Activated T-cell treated with anti-CD3 and anti-CD28 coated beads for 4 hours (primary cell): ENCODE results near the gene GALNT7.
"Not testable (repeated sequence)": the region's sequence is repeated elsewhere in the genome, so short reads cannot be mapped to it uniquely, and the experiment has no call there.

Experiments
- DNase-seq: peaks from one replicate; pipeline ENCODE4 v3.0.0-alpha.2; 2020

GALNT7 gene

GRCh38 chr4:173199553-173199952 is 30.9 kb downstream of the GALNT7 start:
- no peak for DNase-seq

GRCh38 chr4:173200103-173200884 is 31.7 kb downstream of the GALNT7 start:
- no peak for DNase-seq

DNA sequence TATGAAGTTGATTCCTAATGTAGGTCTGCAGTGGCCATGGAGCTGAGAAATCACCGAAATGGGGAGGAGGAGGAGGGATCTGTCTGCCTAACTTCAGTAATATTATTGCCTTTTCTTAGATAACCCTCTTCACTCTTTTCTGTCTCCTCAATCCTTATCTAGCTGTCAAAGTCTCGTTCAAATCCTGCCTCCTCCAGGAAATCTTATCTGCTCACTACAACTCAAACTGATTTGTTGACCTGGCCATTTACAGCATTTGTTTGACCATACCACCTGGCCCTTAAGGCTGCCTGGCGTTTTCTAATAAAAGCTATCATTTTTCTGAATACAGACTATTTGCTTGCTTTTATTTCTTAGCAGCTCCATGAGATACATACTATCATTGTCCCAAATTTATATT is 33.8 kb downstream of the GALNT7 start:
- DNase-seq: no peak

DNA sequence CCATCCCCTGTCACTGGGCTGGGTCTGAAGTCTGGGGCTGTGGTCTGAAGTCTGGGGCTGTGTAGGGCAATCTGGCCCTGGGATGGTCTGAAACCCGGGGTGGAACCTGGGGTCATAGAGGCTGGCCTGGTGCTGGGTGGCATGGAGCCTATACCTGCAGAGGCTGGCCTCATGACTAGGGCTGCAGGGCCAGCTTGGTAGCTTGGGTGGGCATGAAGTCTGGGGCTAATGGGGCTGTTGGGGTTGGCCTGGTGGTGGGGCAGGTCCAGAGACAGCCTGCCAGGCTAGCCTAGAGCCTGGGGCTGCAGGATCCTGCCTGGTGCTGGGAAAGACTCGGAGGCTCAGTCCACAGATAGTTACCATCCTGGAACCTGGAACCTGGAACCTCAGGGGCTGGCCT is 37.0 kb downstream of the GALNT7 start:
- no peak for DNase-seq

DNA sequence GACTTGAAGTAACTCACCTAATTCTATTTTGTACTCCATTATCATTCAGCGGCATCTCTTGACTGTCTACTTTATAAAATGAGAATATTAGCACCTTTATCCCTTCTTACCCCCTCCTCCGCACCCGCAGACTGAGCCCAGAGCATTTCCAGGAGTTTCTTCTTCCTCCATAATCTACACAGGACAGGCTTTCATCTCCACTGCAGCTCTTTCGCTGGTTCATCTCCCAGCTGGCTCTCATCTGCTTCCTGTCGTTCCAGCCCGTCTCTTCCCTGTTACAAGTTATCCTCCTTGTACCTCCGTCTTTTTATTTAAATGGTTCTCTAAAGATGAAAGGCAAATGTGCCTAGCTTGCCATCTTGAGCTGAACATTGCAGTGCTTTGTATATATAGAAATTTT is 39.8 kb downstream of the GALNT7 start:
- DNase-seq: no peak

GRCh38 chr4:173211222-173211621 is 42.6 kb downstream of the GALNT7 start:
- DNase-seq: no peak

DNA sequence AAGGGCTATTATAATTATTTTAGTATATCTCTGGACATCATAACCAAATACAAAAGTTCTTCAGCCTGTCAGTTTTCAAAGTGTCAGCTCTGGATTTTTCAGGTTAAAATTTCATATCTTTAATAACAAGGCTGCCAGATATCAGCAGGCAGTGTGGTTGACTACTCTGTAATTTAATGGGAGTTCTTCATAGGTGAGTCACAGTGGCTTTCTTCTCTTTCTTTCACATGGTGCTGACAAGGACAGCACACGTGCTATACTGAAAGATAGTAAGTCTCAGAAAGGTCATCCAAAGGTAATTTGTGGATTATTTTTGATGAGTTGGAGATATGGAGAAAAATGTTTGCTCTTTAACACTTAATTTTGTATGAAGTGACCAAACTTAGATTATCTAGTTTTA is 43.2 kb downstream of the GALNT7 start:
- DNase-seq: no peak

- DNase-seq: no peak
These were observed 43.8 kb downstream of the GALNT7 start for GRCh38 chr4:173212379-173212778.

DNA sequence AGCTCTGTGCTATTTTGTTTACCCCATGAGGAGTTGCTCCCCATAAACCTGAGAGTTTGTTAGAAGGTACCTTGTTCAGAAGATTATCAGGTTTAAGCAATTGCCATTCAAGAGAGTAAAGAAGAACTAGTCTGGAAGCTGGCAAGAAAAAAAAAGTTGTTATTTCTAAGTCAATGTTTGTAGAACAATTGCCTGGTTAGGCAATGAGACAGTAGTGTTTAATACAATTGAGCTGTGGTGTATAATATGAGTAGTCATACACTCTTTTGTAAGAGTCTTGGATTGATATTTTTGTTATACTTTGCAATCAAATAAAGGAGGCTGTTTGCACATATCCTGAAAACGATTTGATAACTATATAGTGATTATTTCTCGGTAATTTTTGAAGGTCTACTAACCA is 44.7 kb downstream of the GALNT7 start:
- DNase-seq: no peak

GRCh38 chr4:173214231-173214630 is 45.6 kb downstream of the GALNT7 start:
- DNase-seq: no peak

DNA sequence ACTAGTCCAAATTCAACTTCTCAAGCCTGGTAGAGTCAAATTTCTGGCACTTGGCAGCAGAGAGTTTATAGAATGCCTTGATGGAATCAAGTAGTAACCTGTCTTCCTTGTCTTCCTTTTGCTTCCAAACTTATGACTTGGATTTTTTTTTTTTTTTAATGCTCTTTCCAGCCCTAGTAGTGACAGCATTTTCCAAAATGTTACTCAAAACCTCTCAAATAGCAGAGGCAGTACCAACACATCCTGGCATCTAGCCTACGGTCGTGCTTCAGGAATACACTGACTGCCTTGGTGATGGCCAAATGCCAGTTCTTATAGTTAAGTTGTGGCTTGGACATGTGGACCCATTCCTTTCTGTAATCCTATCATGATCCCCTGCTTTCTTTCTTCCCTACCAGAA is 46.0 kb downstream of the GALNT7 start:
- no peak for DNase-seq

GRCh38 chr4:173217075-173217474 is 48.5 kb downstream of the GALNT7 start:
- no peak for DNase-seq

DNA sequence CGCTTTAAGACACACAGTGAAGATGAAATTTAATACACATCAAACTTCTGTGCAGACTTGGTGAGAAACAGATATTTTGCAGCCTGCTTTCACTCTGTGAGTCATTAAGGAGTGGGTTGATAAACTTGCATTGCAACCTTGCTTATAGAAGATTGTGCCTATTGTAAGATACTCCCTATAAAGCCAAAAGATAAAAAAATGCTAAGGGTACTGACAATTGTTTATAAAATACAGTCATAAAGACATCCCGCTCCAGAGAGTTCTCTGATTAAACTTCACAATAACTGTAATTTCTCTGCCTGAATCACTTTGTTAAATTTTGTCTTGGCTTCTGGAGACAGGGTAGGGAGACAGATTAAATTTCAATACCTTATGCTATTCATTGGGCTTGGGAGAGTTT is 49.1 kb downstream of the GALNT7 start:
- DNase-seq: no peak

DNA sequence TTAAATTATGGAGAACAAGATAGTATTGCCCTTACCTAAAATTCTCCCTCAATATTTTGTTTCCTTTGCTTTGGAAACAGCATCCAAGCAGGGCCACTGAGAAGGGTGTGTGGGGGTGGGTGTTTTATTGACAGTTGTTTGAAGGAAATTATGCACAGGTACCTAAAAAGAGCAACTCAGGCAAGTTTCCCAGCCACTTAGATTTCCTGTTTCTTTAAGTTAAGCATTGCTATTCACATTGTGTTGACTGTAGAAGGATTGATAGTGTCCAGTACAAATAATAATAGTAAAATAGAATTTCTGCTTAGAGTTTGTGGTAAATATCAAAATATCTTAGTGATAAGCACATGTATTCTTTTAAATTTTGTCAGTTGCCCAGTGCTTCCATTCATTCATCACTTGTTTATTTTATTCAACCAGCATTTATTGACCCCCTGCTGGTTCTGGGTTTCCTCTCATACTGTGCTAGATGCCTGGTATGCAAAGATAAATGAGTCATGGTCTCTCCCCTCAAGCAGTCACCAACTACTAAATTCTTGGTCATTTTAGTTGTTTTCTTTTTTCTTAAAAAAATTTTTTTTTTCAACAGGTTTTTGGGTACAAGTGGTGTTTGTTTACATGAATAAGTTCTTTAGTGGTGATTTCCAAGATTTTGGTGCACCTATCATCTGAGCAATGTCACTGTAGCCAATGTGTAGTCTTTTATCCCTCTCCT is 50.0 kb downstream of the GALNT7 start:
- DNase-seq: no peak

DNA sequence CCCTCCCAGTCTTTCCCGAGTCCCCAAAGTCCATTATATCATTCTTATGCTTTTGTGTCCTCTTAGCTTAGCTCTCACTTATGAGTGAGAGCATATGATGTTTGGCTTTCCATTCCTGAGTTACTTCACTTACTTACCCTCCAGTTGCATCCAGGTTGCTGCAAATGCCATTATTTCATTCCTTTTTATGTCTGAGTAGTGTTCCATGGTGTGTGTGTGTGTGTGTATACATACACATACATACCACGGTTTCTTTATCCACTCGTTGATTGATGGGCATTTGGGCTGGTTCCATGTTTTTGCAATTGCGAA is 50.5 kb downstream of the GALNT7 start:
- not testable (repeated sequence) for DNase-seq

DNA sequence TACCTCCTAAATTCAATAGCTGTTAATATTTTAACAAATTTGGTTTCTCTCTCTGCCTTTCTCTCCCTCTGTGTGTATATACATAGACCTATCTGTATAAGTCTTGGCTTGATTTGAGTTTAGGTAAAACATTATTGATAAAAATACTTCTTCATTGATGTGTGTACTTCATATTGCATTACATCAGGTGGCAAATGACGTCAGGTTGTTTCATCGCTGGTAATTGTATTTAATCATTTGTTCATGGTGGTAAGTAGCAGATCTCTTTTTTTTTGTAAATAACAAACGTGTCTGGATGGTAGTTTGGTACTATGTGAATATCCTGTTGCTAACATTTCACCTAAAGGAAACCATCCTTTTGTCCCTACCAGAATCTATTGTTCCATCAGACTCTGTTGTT is 55.1 kb downstream of the GALNT7 start:
- no peak for DNase-seq

DNA sequence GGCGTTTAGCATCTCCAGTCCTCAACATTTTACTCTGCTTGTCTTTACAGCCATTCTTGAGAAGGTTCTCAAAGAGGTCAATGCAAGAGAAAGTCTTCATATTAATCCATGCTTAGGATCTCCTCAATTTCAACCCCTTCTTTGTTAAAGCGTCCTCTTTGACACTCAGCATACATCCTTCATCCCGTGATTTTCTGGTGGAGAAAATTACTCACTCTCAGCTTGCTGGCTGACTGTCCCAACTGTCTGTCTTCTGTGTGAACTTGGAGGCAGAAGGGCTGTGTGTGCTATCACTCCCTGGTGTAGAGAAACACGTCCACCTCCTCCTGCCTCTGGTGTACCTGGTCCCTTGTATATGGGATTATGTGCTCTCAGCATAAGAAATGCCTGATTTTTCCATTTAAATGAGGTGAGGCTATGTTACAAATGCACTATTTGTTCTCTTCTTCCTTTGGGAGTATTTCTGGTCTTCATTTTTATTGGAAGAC is 57.8 kb downstream of the GALNT7 start:
- DNase-seq: no peak

DNA sequence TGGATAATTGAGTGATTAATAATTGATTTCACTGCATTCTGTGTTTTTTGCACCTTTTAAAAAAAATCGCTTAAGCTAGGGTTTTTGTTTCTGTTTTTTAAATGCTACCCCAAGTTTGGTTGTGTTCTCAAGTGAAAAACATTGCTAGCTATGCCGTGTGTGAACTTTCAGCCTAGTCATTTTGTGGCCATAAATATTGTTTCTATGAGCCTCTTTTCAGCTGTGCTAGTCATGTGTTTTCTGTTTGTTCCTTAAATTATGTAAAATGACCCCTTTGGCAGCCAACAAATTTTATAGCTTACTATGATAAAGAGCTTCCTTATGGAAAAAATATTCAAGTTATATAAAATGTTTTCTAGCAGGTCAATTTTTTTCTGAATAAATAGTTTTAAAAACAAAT is 59.1 kb downstream of the GALNT7 start:
- no peak for DNase-seq

DNA sequence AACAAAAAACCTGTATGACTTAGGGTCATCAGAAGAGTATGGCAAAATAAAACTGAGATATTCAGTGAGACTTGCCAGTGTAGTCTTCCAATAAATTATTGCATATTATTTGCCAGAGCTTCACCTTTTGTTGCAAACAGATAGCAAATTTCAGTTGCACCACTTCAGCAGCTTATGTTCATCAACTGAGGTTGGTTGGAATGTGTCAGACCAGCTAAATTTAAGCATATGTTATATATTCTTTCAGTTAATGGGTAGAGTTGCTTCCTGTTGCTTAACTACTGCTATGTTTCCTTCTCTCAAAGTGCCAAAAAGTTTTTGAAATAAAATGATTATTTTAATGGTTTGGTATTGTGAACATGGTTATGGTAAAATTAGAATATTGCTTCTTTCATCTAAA is 61.5 kb downstream of the GALNT7 start:
- DNase-seq: no peak

- DNase-seq: no peak
These were observed 63.3 kb downstream of the GALNT7 start for GRCh38 chr4:173231916-173232315.

- DNase-seq: no peak
These were observed 65.2 kb downstream of the GALNT7 start for GRCh38 chr4:173233857-173234256.

GRCh38 chr4:173235050-173235449 is 66.4 kb downstream of the GALNT7 start:
- no peak for DNase-seq

DNA sequence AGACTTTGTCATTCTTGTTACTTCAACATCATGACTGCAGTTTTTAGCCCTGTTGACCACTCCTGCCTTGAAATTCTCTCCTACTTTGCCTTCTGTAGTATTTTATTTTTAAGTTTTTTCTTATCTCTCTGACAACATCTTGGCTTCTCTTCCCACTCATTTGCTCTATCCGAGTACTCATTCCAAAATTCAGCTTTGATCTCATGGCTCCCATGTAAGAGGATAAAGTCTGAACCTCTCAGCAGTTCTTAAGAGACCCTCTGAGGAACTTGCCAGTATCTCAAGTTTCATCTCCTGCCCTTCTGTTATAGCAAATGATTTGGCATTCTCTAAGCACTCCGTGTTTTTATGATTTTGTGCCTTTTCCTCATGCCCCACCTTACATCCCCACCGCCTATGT is 67.7 kb downstream of the GALNT7 start:
- no peak for DNase-seq

DNA sequence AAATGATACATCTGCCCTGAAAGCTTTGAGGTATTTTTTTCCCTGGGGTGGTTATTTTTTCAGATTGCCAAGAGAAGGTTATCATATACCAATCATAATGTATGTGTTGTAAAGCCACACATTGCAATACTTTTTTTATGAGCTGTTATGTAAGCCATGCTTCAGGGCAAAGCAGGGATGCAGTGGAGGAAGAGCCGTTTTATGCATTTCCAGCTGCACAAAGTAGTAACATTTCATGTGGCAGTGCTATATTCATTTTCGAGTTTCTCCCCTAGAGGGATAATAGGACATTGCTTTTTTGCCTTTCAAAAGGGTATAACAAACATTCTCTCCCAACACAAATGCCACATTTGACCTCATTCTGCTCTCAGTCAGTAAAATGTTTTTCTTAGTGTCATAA is 68.5 kb downstream of the GALNT7 start:
- DNase-seq: no peak

DNA sequence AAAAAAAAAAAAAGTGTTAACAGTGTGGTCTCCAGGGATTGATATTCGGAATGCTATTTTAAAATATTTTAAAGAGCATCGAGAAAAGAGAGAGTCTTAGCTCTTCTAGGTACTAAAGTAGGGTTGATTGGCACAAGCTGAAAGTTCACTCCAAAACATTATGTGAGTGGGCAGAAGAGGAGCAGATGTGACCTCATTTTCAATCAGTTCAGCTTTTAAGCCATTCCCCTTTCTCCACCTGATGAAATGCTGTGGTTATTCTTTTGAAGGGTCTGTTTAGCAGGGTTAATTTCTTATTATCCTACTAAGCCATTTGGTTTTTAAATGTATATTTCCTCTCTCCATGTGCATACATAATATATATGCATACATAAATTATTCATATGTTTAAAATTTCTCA is 69.2 kb downstream of the GALNT7 start:
- DNase-seq: no peak
